WERI-Rb-1 (cell line): ENCODE data around the gene CEP95.

ENCODE experiments used
- DNase-seq: peaks from one replicate; pipeline ENCODE4 v3.0.0-alpha.2; 2020
- H3K27ac ChIP-seq: fragments of 250-450 bp; sonication (Bioruptor Pico); 2 replicates; pipeline ENCODE4 v1.5.1; 2020; ENCODE audit warnings: mild to moderate bottlenecking, moderate library complexity
- H3K27me3 ChIP-seq: fragments of 250-450 bp; sonication (Bioruptor Pico); 2 replicates; pipeline ENCODE4 v1.5.1; 2021; ENCODE audit warnings: mild to moderate bottlenecking, low read depth, moderate library complexity; ENCODE audit not compliant: insufficient read depth, severe bottlenecking
- H3K36me3 ChIP-seq: fragments of 250-450 bp; sonication (Bioruptor Pico); 2 replicates; pipeline ENCODE4 v1.5.1; 2020; ENCODE audit warnings: mild to moderate bottlenecking, moderate library complexity
- H3K4me3 ChIP-seq: 2 replicates; pipeline ENCODE4 v1.5.1; 2011; ENCODE audit warnings: low read depth, mild to moderate bottlenecking, control low read depth, low read length
- H3K9me3 ChIP-seq: fragments of 250-450 bp; sonication (Bioruptor Pico); 2 replicates; pipeline ENCODE4 v1.5.1; 2021; ENCODE audit warnings: mild to moderate bottlenecking, moderate library complexity; ENCODE audit not compliant: severe bottlenecking
- CTCF ChIP-seq: IDR thresholded peaks from 2 replicates; pipeline ENCODE4 v1.5.1; 2011; ENCODE audit warnings: low read depth, mild to moderate bottlenecking, control low read depth, inconsistent platforms, low read length

The CEP95 gene

GRCh38 chr17:64519601-64520000 lies 12.8 kb downstream of the CEP95 start:
- no peak for TF ChIP-seq CTCF
- H3K36me3 ChIP-seq, result peaks cover 96% of the 10 kb centered on the region
- no peaks in the 10 kb centered on the region for H3K27me3 ChIP-seq
- no peak overlapping the region for H3K4me3 ChIP-seq
- DNase-seq, result no peak
- no peaks in the 10 kb centered on the region for H3K9me3 ChIP-seq
- no peak overlapping the region for H3K27ac ChIP-seq

DNA sequence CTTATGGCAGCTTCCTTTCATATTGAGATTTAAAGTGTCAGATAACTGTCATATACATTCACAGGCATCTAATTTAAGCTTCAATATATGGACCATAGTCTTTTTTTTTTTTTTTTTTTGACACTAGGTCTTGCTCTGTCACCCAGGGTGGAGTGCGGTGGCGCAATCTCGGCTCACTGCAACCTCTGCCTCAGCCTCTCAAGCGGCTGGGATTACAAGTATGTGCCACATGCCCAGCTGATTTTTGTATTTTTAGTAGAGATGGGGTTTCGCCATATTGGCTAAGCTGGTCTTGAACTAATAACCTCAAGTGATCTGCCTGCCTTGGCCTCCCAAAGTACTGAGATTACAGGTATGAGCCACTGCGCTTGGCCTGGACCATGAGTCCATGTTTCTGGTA lies 13.6 kb downstream of the CEP95 start:
- no peak for TF ChIP-seq CTCF

GRCh38 chr17:64527914-64528313 lies 21.1 kb downstream of the CEP95 start:
- Histone ChIP-seq H3K9me3 (no peaks in the 10 kb centered on the region), H3K36me3 (peaks cover 96% of the 10 kb centered on the region), H3K27me3 (no peaks in the 10 kb centered on the region), H3K27ac (no peak overlapping the region), H3K4me3 (no peak overlapping the region)
- DNase-seq, result no peak
- no peak for TF ChIP-seq CTCF

More for the DNA sequence above, 13.6 kb downstream of the CEP95 start:
- Histone ChIP-seq H3K4me3 (no peak overlapping the region), H3K27me3 (no peaks in the 10 kb centered on the region), H3K9me3 (no peaks in the 10 kb centered on the region), H3K27ac (no peak overlapping the region), H3K36me3 (peaks cover 96% of the 10 kb centered on the region)
- no peak for DNase-seq

GRCh38 chr17:64529221-64529620 lies 22.4 kb downstream of the CEP95 start:
- H3K9me3 ChIP-seq, result no peaks in the 10 kb centered on the region
- no peak overlapping the region for H3K4me3 ChIP-seq
- H3K36me3 ChIP-seq, result peaks cover 97% of the 10 kb centered on the region

GRCh38 chr17:64531955-64532371 lies 25.2 kb downstream of the CEP95 start:
- no peak for DNase-seq
- no peaks in the 10 kb centered on the region for H3K9me3 ChIP-seq
- no peak overlapping the region for H3K27ac ChIP-seq
- no peak overlapping the region for H3K4me3 ChIP-seq
- H3K36me3 ChIP-seq, result peaks cover 97% of the 10 kb centered on the region
- no peak for TF ChIP-seq CTCF
- H3K27me3 ChIP-seq, result no peaks in the 10 kb centered on the region

More at GRCh38 chr17:64529221-64529620, 22.4 kb downstream of the CEP95 start:
- Histone ChIP-seq H3K27me3 (no peaks in the 10 kb centered on the region), H3K27ac (no peak overlapping the region)
- no peak for DNase-seq
- TF ChIP-seq CTCF, result no peak

- Histone ChIP-seq H3K9me3 (no peaks in the 10 kb centered on the region), H3K36me3 (peaks cover 97% of the 10 kb centered on the region), H3K27me3 (no peaks in the 10 kb centered on the region), H3K27ac (no peak overlapping the region), H3K4me3 (no peak overlapping the region)
- TF ChIP-seq CTCF, result no peak
- DNase-seq, result no peak
Observed at GRCh38 chr17:64532409-64532808, 25.6 kb downstream of the CEP95 start.
